OCI-LY3 (cell line): ENCODE results near the gene VKORC1.

Source experiments
- H2AFZ ChIP-seq: fragments of 200-600, 300-600 bp; shearing (Covaris generic); 2 replicates; pipeline ENCODE4 v1.6.0; 2014; ENCODE audit warnings: antibody characterized with exemption, low read depth, low read length
- H3K27ac ChIP-seq: fragments of 200-600, 300-600 bp; sonication (generic); 2 replicates; pipeline ENCODE4 v1.5.1; 2014; ENCODE audit warnings: mild to moderate bottlenecking, low read length, moderate library complexity, mixed read lengths
- H3K27me3 ChIP-seq: fragments of 200-600, 300-600 bp; sonication (generic); 2 replicates; pipeline ENCODE4 v1.6.1; 2014; ENCODE audit warnings: low read depth, low read length, mixed read lengths
- H3K36me3 ChIP-seq: fragments of 200-600, 300-600 bp; sonication (generic); replicated peaks from 2 replicates; pipeline ENCODE3; 2014; ENCODE audit warnings: low read depth, low read length, mixed read lengths
- H3K4me1 ChIP-seq: fragments of 300-600, 200-600 bp; sonication (generic); 2 replicates; pipeline ENCODE4 v1.6.1; 2014; ENCODE audit warnings: low read length, mixed read lengths
- H3K4me2 ChIP-seq: fragments of 200-600, 300-600 bp; sonication (generic); 2 replicates; pipeline ENCODE4 v1.6.1; 2014; ENCODE audit warnings: low read length, mixed read lengths
- H3K4me3 ChIP-seq: fragments of 300-600, 200-600 bp; sonication (generic); 2 replicates; pipeline ENCODE4 v1.5.1; 2014; ENCODE audit warnings: antibody characterized with exemption, mild to moderate bottlenecking, low read length, moderate library complexity
- H3K79me2 ChIP-seq: fragments of 300-600, 200-600 bp; shearing (Covaris generic); 2 replicates; pipeline ENCODE4 v1.6.1; 2014; ENCODE audit warnings: mild to moderate bottlenecking, low read length, mixed read lengths
- H3K9ac ChIP-seq: fragments of 300-600, 200-600 bp; shearing (Covaris generic); 2 replicates; pipeline ENCODE4 v1.6.0; 2014; ENCODE audit warnings: mild to moderate bottlenecking, low read length, moderate library complexity
- H3K9me3 ChIP-seq: fragments of 200-600, 300-600 bp; shearing (Covaris generic); 2 replicates; pipeline ENCODE4 v1.6.1; 2014; ENCODE audit warnings: low read length, mixed read lengths; ENCODE audit not compliant: insufficient read depth
- H4K20me1 ChIP-seq: fragments of 200-600, 300-600 bp; sonication (generic); 2 replicates; pipeline ENCODE4 v1.6.1; 2016; ENCODE audit warnings: low read length, mixed read lengths; ENCODE audit not compliant: insufficient read depth
- EZH2phosphoT487 ChIP-seq: fragments of 200-600 bp; shearing (Covaris generic); IDR thresholded peaks from 2 replicates; pipeline ENCODE4 v1.6.1; 2018; ENCODE audit warnings: antibody characterized with exemption, mixed run types, low read depth
- TF ChIP-seq, protein P1 (sequence below): fragments of 200-600, 300-600 bp; sonication (generic); IDR thresholded peaks from 2 replicates; pipeline ENCODE4 v1.5.1; 2014; ENCODE audit warnings: antibody characterized with exemption, low read length, low read depth

VKORC1 gene

DNA sequence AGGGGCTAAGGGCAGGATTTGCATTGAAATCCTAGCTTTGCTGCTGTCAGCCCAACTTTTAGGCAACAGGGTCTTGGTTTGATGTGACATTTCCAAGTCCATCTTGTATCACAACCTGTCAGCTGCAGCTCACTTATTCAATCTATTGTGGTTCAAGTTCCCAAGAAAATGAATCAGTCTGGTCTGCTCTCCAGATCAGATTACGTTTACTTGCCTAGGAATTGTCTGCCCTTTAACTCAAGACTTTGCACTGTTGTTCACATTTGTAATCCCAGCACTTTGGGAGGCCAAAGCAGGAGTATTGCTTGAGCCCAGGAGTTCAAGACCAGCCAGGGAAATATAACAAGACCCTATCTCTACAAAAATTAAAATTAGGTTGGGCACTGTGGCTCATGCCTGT is 51.2 kb downstream of the VKORC1 start:
- no peak overlapping the region for H3K9ac ChIP-seq
- H4K20me1 ChIP-seq, result no peaks in the 10 kb centered on the region
- H3K36me3 ChIP-seq, result no peaks in the 10 kb centered on the region
- no peak overlapping the region for H3K4me2 ChIP-seq
- no peaks in the 10 kb centered on the region for H3K79me2 ChIP-seq
- H3K27me3 ChIP-seq, result no peaks in the 10 kb centered on the region
- no peak overlapping the region for H2AFZ ChIP-seq
- no peaks in the 10 kb centered on the region for H3K9me3 ChIP-seq
- no peak overlapping the region for H3K4me3 ChIP-seq
- TF ChIP-seq, protein P1, sequence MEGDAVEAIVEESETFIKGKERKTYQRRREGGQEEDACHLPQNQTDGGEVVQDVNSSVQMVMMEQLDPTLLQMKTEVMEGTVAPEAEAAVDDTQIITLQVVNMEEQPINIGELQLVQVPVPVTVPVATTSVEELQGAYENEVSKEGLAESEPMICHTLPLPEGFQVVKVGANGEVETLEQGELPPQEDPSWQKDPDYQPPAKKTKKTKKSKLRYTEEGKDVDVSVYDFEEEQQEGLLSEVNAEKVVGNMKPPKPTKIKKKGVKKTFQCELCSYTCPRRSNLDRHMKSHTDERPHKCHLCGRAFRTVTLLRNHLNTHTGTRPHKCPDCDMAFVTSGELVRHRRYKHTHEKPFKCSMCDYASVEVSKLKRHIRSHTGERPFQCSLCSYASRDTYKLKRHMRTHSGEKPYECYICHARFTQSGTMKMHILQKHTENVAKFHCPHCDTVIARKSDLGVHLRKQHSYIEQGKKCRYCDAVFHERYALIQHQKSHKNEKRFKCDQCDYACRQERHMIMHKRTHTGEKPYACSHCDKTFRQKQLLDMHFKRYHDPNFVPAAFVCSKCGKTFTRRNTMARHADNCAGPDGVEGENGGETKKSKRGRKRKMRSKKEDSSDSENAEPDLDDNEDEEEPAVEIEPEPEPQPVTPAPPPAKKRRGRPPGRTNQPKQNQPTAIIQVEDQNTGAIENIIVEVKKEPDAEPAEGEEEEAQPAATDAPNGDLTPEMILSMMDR, result no peak
- no peak for TF ChIP-seq EZH2phosphoT487
- no peaks in the 10 kb centered on the region for H3K4me1 ChIP-seq
- H3K27ac ChIP-seq, result no peak overlapping the region

DNA sequence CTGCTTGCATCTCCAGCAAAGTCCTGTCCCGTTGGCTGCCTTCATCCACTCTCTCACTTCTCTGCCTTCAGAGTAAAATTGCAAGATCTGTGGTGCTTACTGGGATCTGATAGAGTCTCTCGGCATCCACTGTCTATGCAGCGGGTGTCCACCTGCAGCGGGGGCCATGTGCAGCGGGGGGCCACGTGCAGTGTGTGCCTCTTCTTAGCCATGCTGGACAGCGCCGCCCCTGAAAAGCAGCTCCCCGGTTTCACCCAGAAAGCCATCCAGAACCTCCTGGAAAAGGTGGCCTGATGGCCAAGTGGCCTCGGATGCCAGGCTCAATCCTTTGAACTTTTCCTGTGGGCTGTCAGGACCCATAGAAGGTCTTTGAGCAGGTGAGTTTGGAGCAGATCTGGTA is 51.7 kb downstream of the VKORC1 start:
- Histone ChIP-seq H3K27ac (no peak overlapping the region), H3K4me3 (no peak overlapping the region), H3K36me3 (no peaks in the 10 kb centered on the region), H3K9me3 (no peaks in the 10 kb centered on the region), H3K27me3 (no peaks in the 10 kb centered on the region), H3K4me1 (no peaks in the 10 kb centered on the region), H3K4me2 (no peak overlapping the region), H3K9ac (no peak overlapping the region), H3K79me2 (no peaks in the 10 kb centered on the region), H4K20me1 (no peaks in the 10 kb centered on the region), H2AFZ (no peak overlapping the region)
- TF ChIP-seq, protein P1, result no peak
- TF ChIP-seq EZH2phosphoT487, result no peak
